Occipital lobe (tissue), 2 donors: ENCODE data around the gene MIF4GD. TPM values are rescaled to one million over a fixed set of nuclear protein-coding genes. Genes with fewer than 3 reads are reported as not detected.
"Not testable (repeated sequence)": the region's sequence is repeated elsewhere in the genome, so short reads cannot be mapped to it uniquely, and the experiment has no call there.

Experiments
- DNase-seq: peaks from one replicate; lab custom pipeline; 2025; lab: John Stamatoyannopoulos, UW
- total RNA-seq: library from RNA; depleted of rRNA; stranded (reverse); fragments of >200 nt; gene quantifications from one replicate; pipeline ENCODE4 v1.2.3, GENCODE V29; 2014

Gene MIF4GD
- total RNA-seq: 5.0 TPM

GRCh38 chr17:75270966-75271232, at the start of gene MIF4GD:
Gene MIF4GD, minus strand, starts transcription at chr17:75271231. Its CDS starts 1,036 bp downstream, at chr17:75270195.
- DNase-seq: no peak

- DNase-seq: no peak
Measured at GRCh38 chr17:75319904-75320691, 49.1 kb upstream of the MIF4GD start.

GRCh38 chr17:75318615-75319222, 47.7 kb upstream of the MIF4GD start:
- DNase-seq: no peak

GRCh38 chr17:75318211-75318610, 47.2 kb upstream of the MIF4GD start:
- DNase-seq: no peak

GRCh38 chr17:75317671-75318070, 46.6 kb upstream of the MIF4GD start:
- no peak for DNase-seq

- DNase-seq: no peak
Measured at GRCh38 chr17:75316253-75316652, 45.2 kb upstream of the MIF4GD start.

GRCh38 chr17:75315541-75316243, 44.7 kb upstream of the MIF4GD start:
- DNase-seq: no peak

- DNase-seq: no peak
Measured at GRCh38 chr17:75313941-75314551, 43.0 kb upstream of the MIF4GD start.

- DNase-seq: no peak
Measured at GRCh38 chr17:75308732-75309629, 38.0 kb upstream of the MIF4GD start.

GRCh38 chr17:75307957-75308731, 37.1 kb upstream of the MIF4GD start:
- no peak for DNase-seq

- DNase-seq: no peak
Measured at GRCh38 chr17:75301502-75302206, 30.6 kb upstream of the MIF4GD start.

GRCh38 chr17:75301049-75301448, 30.0 kb upstream of the MIF4GD start:
- no peak for DNase-seq

GRCh38 chr17:75300280-75300679, 29.2 kb upstream of the MIF4GD start:
- no peak for DNase-seq

GRCh38 chr17:75295201-75296158, 24.4 kb upstream of the MIF4GD start:
- DNase-seq: no peak

GRCh38 chr17:75292810-75293448, 21.9 kb upstream of the MIF4GD start:
- not testable (repeated sequence) for DNase-seq

- DNase-seq: no peak
Measured at GRCh38 chr17:75289832-75290337, 18.9 kb upstream of the MIF4GD start.

GRCh38 chr17:75289115-75289831, 18.2 kb upstream of the MIF4GD start, which contains the start of gene SLC25A19:
Gene SLC25A19, minus strand, starts transcription at chr17:75289433. Its CDS starts 2,669 bp downstream, at chr17:75286764.
- DNase-seq: peak; percentile 97
